Cerebellar cortex (tissue), 1 donor: Measurements from ENCODE around the gene TPM2.

Experiments used
- DNase-seq: peaks from one replicate; pipeline ENCODE4 v3.0.0-alpha.2; 2015; ENCODE audit warnings: low spot score

TPM2 gene

GRCh38 chr9:35718721-35719511 is 29.2 kb upstream of the TPM2 start:
- no peak for DNase-seq

- no peak for DNase-seq
These were observed 27.6 kb upstream of the TPM2 start for GRCh38 chr9:35717132-35717870.

- peak; percentile 95 for DNase-seq
These were observed 26.5 kb upstream of the TPM2 start for GRCh38 chr9:35716230-35716629.

- no peak for DNase-seq
These were observed 25.0 kb upstream of the TPM2 start for GRCh38 chr9:35714579-35715252.

GRCh38 chr9:35714123-35714522 is 24.4 kb upstream of the TPM2 start:
- peak; percentile 71 for DNase-seq

GRCh38 chr9:35713578-35713977 is 23.9 kb upstream of the TPM2 start:
- no peak for DNase-seq

GRCh38 chr9:35712762-35713400 is 23.2 kb upstream of the TPM2 start:
- no peak for DNase-seq

GRCh38 chr9:35711501-35712428 is 22.0 kb upstream of the TPM2 start:
- no peak for DNase-seq

GRCh38 chr9:35710818-35711500 is 21.2 kb upstream of the TPM2 start:
- DNase-seq = no peak

- DNase-seq = no peak
These were observed 18.4 kb upstream of the TPM2 start for GRCh38 chr9:35708146-35708545.

GRCh38 chr9:35706951-35707350 is 17.2 kb upstream of the TPM2 start:
- no peak for DNase-seq

- DNase-seq = peak; percentile 92
These were observed 16.2 kb upstream of the TPM2 start for GRCh38 chr9:35705836-35706430.

GRCh38 chr9:35705372-35705771 is 15.6 kb upstream of the TPM2 start:
- DNase-seq = no peak

- no peak for DNase-seq
These were observed 14.4 kb upstream of the TPM2 start for GRCh38 chr9:35703906-35704672.

GRCh38 chr9:35702696-35703095 is 13.0 kb upstream of the TPM2 start:
- no peak for DNase-seq

- no peak for DNase-seq
These were observed 11.2 kb upstream of the TPM2 start for GRCh38 chr9:35700942-35701341.

- no peak for DNase-seq
These were observed 10.3 kb upstream of the TPM2 start for GRCh38 chr9:35700031-35700430.

- no peak for DNase-seq
These were observed 8.5 kb upstream of the TPM2 start for GRCh38 chr9:35698231-35698630.

- no peak for DNase-seq
These were observed 7.8 kb upstream of the TPM2 start for GRCh38 chr9:35697486-35697885.
